Endodermal cell (in vitro differentiated cells): ENCODE data around the gene PKM. TPM values are rescaled to one million over a fixed set of nuclear protein-coding genes. Genes with fewer than 3 reads are reported as not detected.
A peak's percentile ranks its signal among the peaks of the same experiment; 100 is the strongest.

ENCODE experiments used
- DNase-seq: peaks from one replicate; pipeline ENCODE4 v3.0.0-alpha.2; 2017
- H3K27ac ChIP-seq: 2 replicates; pipeline ENCODE4 v1.5.1; 2013; ENCODE audit warnings: mild to moderate bottlenecking, low read depth, low read length, moderate library complexity
- H3K27me3 ChIP-seq: 2 replicates; pipeline ENCODE4 v1.6.1; 2013; ENCODE audit warnings: mild to moderate bottlenecking, low read length, moderate library complexity; ENCODE audit not compliant: insufficient read depth, control insufficient read depth, poor library complexity, severe bottlenecking
- H3K36me3 ChIP-seq: 2 replicates; pipeline ENCODE4 v1.7.0; 2013; ENCODE audit warnings: mild to moderate bottlenecking, low read length, moderate library complexity; ENCODE audit not compliant: control insufficient read depth, insufficient read depth
- H3K4me1 ChIP-seq: one replicate; pipeline ENCODE4 v1.7.0; 2013; ENCODE audit warnings: low read length; ENCODE audit not compliant: control insufficient read depth, insufficient read depth
- H3K4me3 ChIP-seq: 2 replicates; pipeline ENCODE4 v1.5.1; 2013; ENCODE audit warnings: mild to moderate bottlenecking, low read length, moderate library complexity
- H3K9ac ChIP-seq: 2 replicates; pipeline ENCODE4 v1.6.1; 2013; ENCODE audit warnings: mild to moderate bottlenecking, low read length, moderate library complexity; ENCODE audit not compliant: poor library complexity, severe bottlenecking; ENCODE audit errors: extremely low read depth
- H3K9me3 ChIP-seq: 2 replicates; pipeline ENCODE4 v1.6.1; 2013; ENCODE audit warnings: mild to moderate bottlenecking, low read length, moderate library complexity; ENCODE audit not compliant: control insufficient read depth
- H3K27ac Mint-ChIP-seq: 2 replicates; pipeline ENCODE4 v1.8.0; 2020; ENCODE audit warnings: mixed read lengths
- H3K27me3 Mint-ChIP-seq: 2 replicates; pipeline ENCODE4 v1.8.0; 2021; ENCODE audit warnings: mild to moderate bottlenecking, mixed read lengths; ENCODE audit not compliant: insufficient read depth
- H3K36me3 Mint-ChIP-seq: 2 replicates; pipeline ENCODE4 v1.8.0; 2020; ENCODE audit warnings: low read depth, mixed read lengths
- H3K4me1 Mint-ChIP-seq: 2 replicates; pipeline ENCODE4 v1.8.0; 2020; ENCODE audit warnings: mixed read lengths
- H3K4me3 Mint-ChIP-seq: 2 replicates; pipeline ENCODE4 v1.8.0; 2020; ENCODE audit warnings: mild to moderate bottlenecking, moderate library complexity, mixed read lengths
- H3K9me3 Mint-ChIP-seq: 2 replicates; pipeline ENCODE4 v1.8.0; 2020; ENCODE audit warnings: mild to moderate bottlenecking, mixed read lengths
- CTCF ChIP-seq: fragments of 200-600 bp; sonication (generic); conservative IDR thresholded peaks from 2 replicates; pipeline ENCODE4 v1.5.0; 2021; ENCODE audit warnings: antibody characterized with exemption, mild to moderate bottlenecking
- WGBS, 2 experiments: methylation state at CpG; one replicate each; pipeline versions ENCODE4 v1.1.5 to v1.1.7; 2013; ENCODE audit warnings: missing lambda C conversion rate in 2 of 2, mixed read lengths in 1 of 2; ENCODE audit not compliant: insufficient coverage in 1 of 2, insufficient read length in 1 of 2; 5-methylcytosine and 5-hydroxymethylcytosine counted together
- total RNA-seq, 2 donors: library from RNA; stranded (reverse); fragmentation: NEBNext Ultra II Directional in 1 of 2; extraction: Animal tissue kit (Norgen Biotek cat#: 25700) in 1 of 2; gene quantifications; 2 replicates in 1 of 2; 3 replicates in 1 of 2; pipeline ENCODE4 v1.2.1, GENCODE V29; 2021

PKM gene
- total RNA-seq, 2 donors from 2014 or later = 2,197 to 2,355 TPM

- H3K27me3 Mint-ChIP-seq = peaks cover 3% of the 10 kb centered on the region
- Histone ChIP-seq H3K36me3 (peaks cover 71% of the 10 kb centered on the region), H3K27ac (no peak overlapping the region), H3K9ac (no peak overlapping the region), H3K9me3 (no peaks in the 10 kb centered on the region), H3K27me3 (no peaks in the 10 kb centered on the region), H3K4me1 (peaks cover 3% of the 10 kb centered on the region), H3K4me3 (no peak overlapping the region)
- 94 to 95% methylated on average over 2 to 3 of the region's 3 CpGs for WGBS, 2 experiments
- no peak for DNase-seq
- no peaks in the 10 kb centered on the region for H3K9me3 Mint-ChIP-seq
- H3K4me1 Mint-ChIP-seq = peaks cover 24% of the 10 kb centered on the region
- H3K27ac Mint-ChIP-seq = no peak overlapping the region
- TF ChIP-seq CTCF = no peak
- no peak overlapping the region for H3K4me3 Mint-ChIP-seq
- H3K36me3 Mint-ChIP-seq = peaks cover 79% of the 10 kb centered on the region
Measured at GRCh38 chr15:72249142-72249810, 18.3 kb upstream of the PKM start.

- no peak for TF ChIP-seq CTCF
- Histone ChIP-seq H3K9ac (no peak overlapping the region), H3K9me3 (no peaks in the 10 kb centered on the region), H3K27ac (no peak overlapping the region), H3K27me3 (no peaks in the 10 kb centered on the region), H3K4me3 (no peak overlapping the region), H3K4me1 (peaks cover 9% of the 10 kb centered on the region), H3K36me3 (peaks cover 67% of the 10 kb centered on the region)
- peaks cover 73% of the 10 kb centered on the region for H3K36me3 Mint-ChIP-seq
- H3K4me1 Mint-ChIP-seq = peaks cover 31% of the 10 kb centered on the region
- 100% methylated on average over 1 of the region's 1 CpG; no CpG with 5 or more reads in 1 of the 2 experiments for WGBS, 2 experiments
- H3K27me3 Mint-ChIP-seq = peaks cover 3% of the 10 kb centered on the region
- no peak overlapping the region for H3K27ac Mint-ChIP-seq
- H3K9me3 Mint-ChIP-seq = no peaks in the 10 kb centered on the region
- H3K4me3 Mint-ChIP-seq = no peak overlapping the region
- DNase-seq = no peak
Measured at GRCh38 chr15:72248514-72248913, 17.5 kb upstream of the PKM start.

- H3K36me3 ChIP-seq = peaks cover 58% of the 10 kb centered on the region
- Mint-ChIP-seq H3K36me3 (peaks cover 59% of the 10 kb centered on the region), H3K27ac (peak overlapping the region; percentile 90), H3K4me1 (peaks cover 43% of the 10 kb centered on the region), H3K9me3 (no peaks in the 10 kb centered on the region), H3K27me3 (peaks cover 13% of the 10 kb centered on the region), H3K4me3 (peak overlapping the region; percentile 3)
- H3K27ac ChIP-seq = peak overlapping the region; percentile 83
- H3K9ac ChIP-seq = peak overlapping the region; percentile 38
- peaks cover 16% of the 10 kb centered on the region for H3K4me1 ChIP-seq
- 2 to 16% methylated on average over 2 of the region's 2 CpGs for WGBS, 2 experiments
- H3K9me3 ChIP-seq = no peaks in the 10 kb centered on the region
- TF ChIP-seq CTCF = no peak
- DNase-seq = peak; percentile 79
- H3K4me3 ChIP-seq = no peak overlapping the region
- H3K27me3 ChIP-seq = no peaks in the 10 kb centered on the region
Measured at GRCh38 chr15:72242775-72243370, 11.9 kb upstream of the PKM start.
